Heart right ventricle (tissue), 16 donors: ENCODE results near the gene IGFN1. TPM values are rescaled to one million over a fixed set of nuclear protein-coding genes. Genes with fewer than 3 reads are reported as not detected.

Experiments
- ATAC-seq, 8 donors: fragments of 200-7000 bp; cut with Tn5 transposase; one replicate each; pipeline ENCODE4 v1.9.1; 2020; ENCODE audit warnings: mild to moderate bottlenecking in 8 of 8, moderate library complexity in 8 of 8, moderate number of reproducible peaks in 1 of 8
- DNase-seq, 2 donors: peaks; one replicate each; pipeline ENCODE4 v3.0.0-alpha.2; 2020
- H3K27ac ChIP-seq, 10 donors: fragments of 200-600 bp; sonication (generic) in 2 of 10; one replicate each; pipeline versions ENCODE4 v1.5.0 to v1.8.0; 2020 to 2022; ENCODE audit warnings: mild to moderate bottlenecking in 3 of 10
- H3K27me3 ChIP-seq, 7 donors: fragments of 200-600 bp; one replicate each; pipeline ENCODE4 v1.8.0; 2021 to 2022; ENCODE audit warnings: mild to moderate bottlenecking in 2 of 7
- H3K36me3 ChIP-seq, 9 donors: fragments of 200-600 bp; sonication (generic) in 1 of 9; one replicate each; pipeline versions ENCODE4 v1.5.0 to v1.8.0; 2020 to 2022; ENCODE audit warnings: mild to moderate bottlenecking in 2 of 9
- H3K4me1 ChIP-seq, 9 donors: fragments of 200-600 bp; sonication (generic) in 1 of 9; one replicate each; pipeline versions ENCODE4 v1.5.0 to v1.8.0; 2020 to 2022; ENCODE audit warnings: mild to moderate bottlenecking in 4 of 9
- H3K4me3 ChIP-seq, 10 donors: fragments of 200-600 bp; sonication (generic) in 2 of 10; one replicate each; pipeline versions ENCODE4 v1.5.0 to v1.8.0; 2020 to 2022; ENCODE audit warnings: mild to moderate bottlenecking in 7 of 10, moderate library complexity in 2 of 10
- H3K9me3 ChIP-seq, 11 donors: fragments of 200-600 bp in 10 of 11; sonication (generic) in 2 of 11; one replicate each; pipeline versions ENCODE4 v1.5.0 to v1.8.0; 2013 to 2022; ENCODE audit warnings: mild to moderate bottlenecking in 2 of 11, control low read depth in 1 of 11, moderate library complexity in 1 of 11
- CTCF ChIP-seq, 9 donors: fragments of 200-600 bp; sonication (generic) in 2 of 9; IDR thresholded peaks; one replicate each; pipeline versions ENCODE4 v1.5.0 to v1.8.0; 2021 to 2022; ENCODE audit warnings: antibody characterized with exemption in 9 of 9, mild to moderate bottlenecking in 5 of 9, moderate library complexity in 1 of 9
- WGBS, 2 donors: extraction: QIAGEN DNeasy Blood & Tissue Kit; methylation state at CpG; one replicate each; pipeline ENCODE4 v1.1.7; 2013; ENCODE audit warnings: inconsistent platforms in 1 of 2; 5-methylcytosine and 5-hydroxymethylcytosine counted together
- intact Hi-C, 10 donors: fragments of 100-400 bp; cut with DNase I; formaldehyde crosslinking; loops; one replicate each; pipeline versions ENCODE4 v1.11.1 to v1.14.2; 2022
- polyA plus RNA-seq, 2 donors: library from polyadenylated mRNA; stranded (reverse); fragments of 200-250 nt; gene quantifications; one replicate each; pipeline ENCODE4 v1.2.3, GENCODE V29; 2013
- total RNA-seq, 10 donors: library from RNA; stranded (reverse); fragmentation: NEBNext Ultra II Directional in 3 of 10; extraction: Animal tissue kit (Norgen Biotek cat#: 25700) in 3 of 10; gene quantifications; one replicate each; pipeline versions ENCODE4 v1.2.1 to v1.2.4, GENCODE V29; 2021 to 2023
- donor health status: Arrhythmogenic right ventricular cardiomyopathy.
- donor health status: ischemic (EF 13 %, LVEDD 7.1; RV severe dilation, severe dysfunction).
- donor health status: healthy with polysubstance abuse.
- donor health status: DM: no; HTN: yes; CAD: no.
- donor health status: DM: no; HTN: no; CAD: no.
- donor health status: ischemic (EF 25% LVEDD 6.9; RV normal size, moderate dysfunction).
- donor health status: ischemic (EF 25% LVEDD 5.7; RV mildly dilated, moderate dysfunction).
- donor health status: healthy.
- donor health status: DM: yes; HTN: yes; CAD: no.
- donor health status: Ischemic cardiomyopathy.
- donor health status: ischemic (EF 35%, LVEDD 5.7; RV mildly dilated, moderate dysfunction).
- donor health status: nonischemic (EF 11% LVEDD 7.7; RV severe dilation, severe dysfunction).
- donor health status: DM: yes; HTN: yes; CAD: no.
- donor health status: PGD.
- donor health status: ischemic (EF 29% LVEDD 5.4; RV normal size, mild dysfunction).
- donor health status: nonischemic (EF 23%, LVEDD 6.1; RV moderate dilation, normal function).

Gene IGFN1
- total and polyA plus RNA-seq, 12 donors, result 0.01 to 0.07 (median 0.02) TPM; not detected in 7

GRCh38 chr1:201274616-201275252 is 84.1 kb downstream of the IGFN1 start:
- no peak for TF ChIP-seq CTCF (IDR thresholded peaks at IDR 0.05)
- Histone ChIP-seq H3K4me3 (no peak overlapping the region), H3K27ac (peak overlapping the region in 1 of 10 donors; percentile 28), H3K4me1 (peaks cover 0 to 8% (median 0%) of the 10 kb centered on the region in 9 donors), H3K9me3 (no peaks in the 10 kb centered on the region), H3K36me3 (no peaks in the 10 kb centered on the region), H3K27me3 (peaks cover 0 to 15% (median under 1%) of the 10 kb centered on the region in 7 donors)
- WGBS, 2 donors, result 85 to 89% methylated on average over 12 of the region's 12 CpGs
- DNase-seq, result no peak
- no peak for ATAC-seq
- intact Hi-C loops, result no loop called here

DNA sequence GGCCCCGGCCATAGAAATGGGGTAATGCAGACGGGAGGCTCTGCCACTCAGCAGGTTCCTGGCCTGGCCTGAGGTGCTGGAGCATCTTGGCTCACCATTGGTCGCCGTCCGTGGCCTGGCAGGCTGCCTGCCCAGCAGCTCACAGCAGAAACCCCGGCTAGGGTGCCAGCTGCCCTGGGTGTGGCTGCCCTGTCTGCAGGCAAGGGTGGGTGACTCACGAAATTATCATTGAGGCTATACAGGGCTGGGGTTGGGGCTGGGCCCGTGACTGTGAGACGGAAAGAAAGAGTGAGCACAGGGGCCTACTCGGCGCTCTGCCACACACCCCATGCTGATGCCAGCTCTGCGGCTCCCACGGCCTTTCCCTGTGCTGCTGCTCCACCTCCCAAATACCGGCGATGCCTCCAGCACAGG is 84.6 kb downstream of the IGFN1 start:
- H3K27ac ChIP-seq, result peak overlapping the region in 2 of 10 donors; percentile 19 to 28
- TF ChIP-seq CTCF (IDR thresholded peaks at IDR 0.05), result no peak
- DNase-seq (peak; percentile 76 to 77), ATAC-seq (peak; percentile 63 to 98 (median 92))
- no peak overlapping the region for H3K4me3 ChIP-seq
- intact Hi-C loops, result no loop called here
- no peaks in the 10 kb centered on the region for H3K9me3 ChIP-seq
- H3K27me3 ChIP-seq, result peaks cover 0 to 20% (median 4%) of the 10 kb centered on the region in 7 donors
- WGBS, 2 donors, result 52 to 64% methylated on average over 15 of the region's 15 CpGs
- H3K36me3 ChIP-seq, result no peaks in the 10 kb centered on the region
- H3K4me1 ChIP-seq, result peaks cover 0 to 8% (median 0%) of the 10 kb centered on the region in 9 donors

- H3K27me3 ChIP-seq, result peaks cover 0 to 20% (median 9%) of the 10 kb centered on the region in 7 donors
- ATAC-seq (no peak), DNase-seq (no peak)
- peaks cover 0 to 8% (median 0%) of the 10 kb centered on the region in 9 donors for H3K4me1 ChIP-seq
- H3K4me3 ChIP-seq, result no peak overlapping the region
- no peaks in the 10 kb centered on the region for H3K9me3 ChIP-seq
- intact Hi-C loops, result no loop called here
- WGBS, 2 donors, result 80 to 81% methylated on average over 6 of the region's 6 CpGs
- no peaks in the 10 kb centered on the region for H3K36me3 ChIP-seq
- no peak for TF ChIP-seq CTCF (IDR thresholded peaks at IDR 0.05)
- no peak overlapping the region for H3K27ac ChIP-seq
Measured at GRCh38 chr1:201276891-201277290, 86.3 kb downstream of the IGFN1 start.

GRCh38 chr1:201277441-201277840 is 86.8 kb downstream of the IGFN1 start:
- no peak for DNase-seq
- no peak for ATAC-seq
- intact Hi-C loops, result no loop called here
- Histone ChIP-seq H3K4me1 (peaks cover 0 to 8% (median 0%) of the 10 kb centered on the region in 9 donors), H3K9me3 (no peaks in the 10 kb centered on the region), H3K36me3 (no peaks in the 10 kb centered on the region), H3K4me3 (no peak overlapping the region), H3K27ac (no peak overlapping the region), H3K27me3 (peaks cover 0 to 26% (median 14%) of the 10 kb centered on the region in 7 donors)
- TF ChIP-seq CTCF (IDR thresholded peaks at IDR 0.05), result no peak
- WGBS, 2 donors, result 65 to 83% methylated on average over 4 of the region's 4 CpGs

Other genes with a start within 250 kb of the IGFN1 start
- gene KIF21B, start 167.1 kb upstream of the IGFN1 start, total RNA-seq, result 1 to 10 TPM in 1 of 10 donors, under 1 TPM in 9; 0.32 to 2.6 (median 0.41) TPM
- gene KIF21B, start 167.1 kb upstream of the IGFN1 start, polyA plus RNA-seq, result under 1 TPM; 0.10 to 0.44 TPM
- under 1 TPM in 4 of 10 donors, not detected in 6; 0.04 to 0.09 (median 0.07) TPM for gene CACNA1S, start 78.4 kb upstream of the IGFN1 start, total RNA-seq
- gene CACNA1S, start 78.4 kb upstream of the IGFN1 start, polyA plus RNA-seq, result under 1 TPM in 1 of 2 donors, not detected in 1; under 0.01 TPM
- gene ASCL5, start 63.6 kb upstream of the IGFN1 start, total RNA-seq, result not detected
- gene ASCL5, start 63.6 kb upstream of the IGFN1 start, polyA plus RNA-seq, result not detected
- 10 to 100 TPM; 19.6 to 37.0 (median 25.4) TPM for gene TMEM9, start 36.4 kb upstream of the IGFN1 start, total RNA-seq
- gene TMEM9, start 36.4 kb upstream of the IGFN1 start, polyA plus RNA-seq, result 10 to 100 TPM; 19.7 to 49.6 TPM
- 1 to 10 TPM in 1 of 10 donors, under 1 TPM in 9; 0.05 to 1.2 (median 0.22) TPM for gene PKP1, start 92.7 kb downstream of the IGFN1 start, total RNA-seq
- gene PKP1, start 92.7 kb downstream of the IGFN1 start, polyA plus RNA-seq, result under 1 TPM; 0.37 to 0.39 TPM
- gene TNNT2, start 186.9 kb downstream of the IGFN1 start, total RNA-seq, result over 10,000 TPM in 1 of 10 donors, 1,000 to 10,000 TPM in 9; 5,905 to 10,183 (median 7,503) TPM
- gene TNNT2, start 186.9 kb downstream of the IGFN1 start, polyA plus RNA-seq, result over 10,000 TPM; 10,337 to 31,279 TPM
- gene LAD1, start 208.5 kb downstream of the IGFN1 start, total RNA-seq, result 10 to 100 TPM in 1 of 10 donors, 1 to 10 TPM in 8, under 1 TPM in 1; 0.85 to 12.9 (median 2.9) TPM
- 10 to 100 TPM in 1 of 2 donors, 1 to 10 TPM in 1; 2.6 to 42.2 TPM for gene LAD1, start 208.5 kb downstream of the IGFN1 start, polyA plus RNA-seq
- gene TNNI1, start 230.9 kb downstream of the IGFN1 start, total RNA-seq, result 100 to 1,000 TPM in 1 of 10 donors, 10 to 100 TPM in 7, 1 to 10 TPM in 2; 1.2 to 166 (median 26.1) TPM
- gene TNNI1, start 230.9 kb downstream of the IGFN1 start, polyA plus RNA-seq, result 10 to 100 TPM; 20.8 to 48.0 TPM